ENCODE measurements around the gene AFF3. TPM values are rescaled to one million over a fixed set of nuclear protein-coding genes. Genes with fewer than 3 reads are reported as not detected.

Gene AFF3, protein sequence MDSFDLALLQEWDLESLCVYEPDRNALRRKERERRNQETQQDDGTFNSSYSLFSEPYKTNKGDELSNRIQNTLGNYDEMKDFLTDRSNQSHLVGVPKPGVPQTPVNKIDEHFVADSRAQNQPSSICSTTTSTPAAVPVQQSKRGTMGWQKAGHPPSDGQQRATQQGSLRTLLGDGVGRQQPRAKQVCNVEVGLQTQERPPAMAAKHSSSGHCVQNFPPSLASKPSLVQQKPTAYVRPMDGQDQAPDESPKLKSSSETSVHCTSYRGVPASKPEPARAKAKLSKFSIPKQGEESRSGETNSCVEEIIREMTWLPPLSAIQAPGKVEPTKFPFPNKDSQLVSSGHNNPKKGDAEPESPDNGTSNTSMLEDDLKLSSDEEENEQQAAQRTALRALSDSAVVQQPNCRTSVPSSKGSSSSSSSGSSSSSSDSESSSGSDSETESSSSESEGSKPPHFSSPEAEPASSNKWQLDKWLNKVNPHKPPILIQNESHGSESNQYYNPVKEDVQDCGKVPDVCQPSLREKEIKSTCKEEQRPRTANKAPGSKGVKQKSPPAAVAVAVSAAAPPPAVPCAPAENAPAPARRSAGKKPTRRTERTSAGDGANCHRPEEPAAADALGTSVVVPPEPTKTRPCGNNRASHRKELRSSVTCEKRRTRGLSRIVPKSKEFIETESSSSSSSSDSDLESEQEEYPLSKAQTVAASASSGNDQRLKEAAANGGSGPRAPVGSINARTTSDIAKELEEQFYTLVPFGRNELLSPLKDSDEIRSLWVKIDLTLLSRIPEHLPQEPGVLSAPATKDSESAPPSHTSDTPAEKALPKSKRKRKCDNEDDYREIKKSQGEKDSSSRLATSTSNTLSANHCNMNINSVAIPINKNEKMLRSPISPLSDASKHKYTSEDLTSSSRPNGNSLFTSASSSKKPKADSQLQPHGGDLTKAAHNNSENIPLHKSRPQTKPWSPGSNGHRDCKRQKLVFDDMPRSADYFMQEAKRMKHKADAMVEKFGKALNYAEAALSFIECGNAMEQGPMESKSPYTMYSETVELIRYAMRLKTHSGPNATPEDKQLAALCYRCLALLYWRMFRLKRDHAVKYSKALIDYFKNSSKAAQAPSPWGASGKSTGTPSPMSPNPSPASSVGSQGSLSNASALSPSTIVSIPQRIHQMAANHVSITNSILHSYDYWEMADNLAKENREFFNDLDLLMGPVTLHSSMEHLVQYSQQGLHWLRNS (N-terminal part only)
- total RNA-seq: 1 to 10 TPM; 4.6 to 9.6 (median 5.6) TPM
- 204 TPM for total RNA-seq (2013)

DNA sequence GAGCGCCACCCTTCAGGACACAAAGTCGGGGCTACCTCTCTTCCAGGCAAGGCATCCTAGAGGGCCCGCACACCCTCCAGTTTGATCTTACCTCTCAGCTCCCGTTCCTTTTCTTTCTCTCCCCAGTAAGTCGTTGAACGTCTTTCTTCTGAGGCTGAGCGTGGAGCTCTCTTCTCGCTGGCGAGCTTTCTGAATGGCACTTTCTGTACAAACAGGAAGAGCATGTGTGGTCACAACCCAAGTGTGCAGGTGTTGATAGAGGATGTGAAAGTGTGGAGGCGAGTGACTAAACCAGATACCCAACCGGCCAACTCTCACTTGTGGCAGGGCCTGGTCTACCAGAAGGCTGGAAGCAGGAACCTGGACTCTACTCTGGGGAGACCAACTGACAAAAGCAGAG, at the start of gene AFF3:
TSS of gene AFF3 (minus strand) at position 198 of the 400 bp plus-strand sequence. CDS start 38,136 bp downstream, outside the sequence.
- Histone ChIP-seq H3K27me3 (ENCODE audit: control insufficient read depth, insufficient read depth, low read length) (no peaks in the 10 kb centered on the region), H3K27ac (ENCODE audit: low read length) (peak within 1 kb of the TSS; percentile 46), H3K4me3 (ENCODE audit: low read length) (peak within 1 kb of the TSS; percentile 71), H3K4me1 (ENCODE audit: control insufficient read depth, insufficient read depth, low read length) (peaks cover 29% of the 10 kb centered on the region), H3K36me3 (ENCODE audit: control insufficient read depth, insufficient read depth, low read length) (no peaks in the 10 kb centered on the region), H3K9me3 (ENCODE audit: control insufficient read depth, insufficient read depth, low read length) (no peaks in the 10 kb centered on the region)
- ATAC-seq: peak; percentile 59 to 90 (median 63)
- intact Hi-C loops (cut with micrococcal nuclease): no loop called here
- DNase-seq: peak; percentile 26 to 61
- WGBS (ENCODE audit: insufficient coverage): 1% methylated on average over 11 of the region's 11 CpGs
- peak within 1 kb of the TSS; percentile 66 for H3K4me3 Mint-ChIP-seq
- H3K9me3 Mint-ChIP-seq: peaks cover 0 to 3% of the 10 kb centered on the region in 2 donors
- TF ChIP-seq, protein P1, sequence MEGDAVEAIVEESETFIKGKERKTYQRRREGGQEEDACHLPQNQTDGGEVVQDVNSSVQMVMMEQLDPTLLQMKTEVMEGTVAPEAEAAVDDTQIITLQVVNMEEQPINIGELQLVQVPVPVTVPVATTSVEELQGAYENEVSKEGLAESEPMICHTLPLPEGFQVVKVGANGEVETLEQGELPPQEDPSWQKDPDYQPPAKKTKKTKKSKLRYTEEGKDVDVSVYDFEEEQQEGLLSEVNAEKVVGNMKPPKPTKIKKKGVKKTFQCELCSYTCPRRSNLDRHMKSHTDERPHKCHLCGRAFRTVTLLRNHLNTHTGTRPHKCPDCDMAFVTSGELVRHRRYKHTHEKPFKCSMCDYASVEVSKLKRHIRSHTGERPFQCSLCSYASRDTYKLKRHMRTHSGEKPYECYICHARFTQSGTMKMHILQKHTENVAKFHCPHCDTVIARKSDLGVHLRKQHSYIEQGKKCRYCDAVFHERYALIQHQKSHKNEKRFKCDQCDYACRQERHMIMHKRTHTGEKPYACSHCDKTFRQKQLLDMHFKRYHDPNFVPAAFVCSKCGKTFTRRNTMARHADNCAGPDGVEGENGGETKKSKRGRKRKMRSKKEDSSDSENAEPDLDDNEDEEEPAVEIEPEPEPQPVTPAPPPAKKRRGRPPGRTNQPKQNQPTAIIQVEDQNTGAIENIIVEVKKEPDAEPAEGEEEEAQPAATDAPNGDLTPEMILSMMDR (IDR thresholded peaks at IDR 0.05): no peak
- peaks cover 19 to 45% of the 10 kb centered on the region in 2 donors for H3K4me1 Mint-ChIP-seq
- no peaks in the 10 kb centered on the region for H3K36me3 Mint-ChIP-seq
- H3K27me3 Mint-ChIP-seq (ENCODE audit: low read depth in 2 of 2): peaks cover 31 to 66% of the 10 kb centered on the region in 2 donors
- peak within 1 kb of the TSS in 1 of 2 donors; percentile 57 for H3K27ac Mint-ChIP-seq

DNA sequence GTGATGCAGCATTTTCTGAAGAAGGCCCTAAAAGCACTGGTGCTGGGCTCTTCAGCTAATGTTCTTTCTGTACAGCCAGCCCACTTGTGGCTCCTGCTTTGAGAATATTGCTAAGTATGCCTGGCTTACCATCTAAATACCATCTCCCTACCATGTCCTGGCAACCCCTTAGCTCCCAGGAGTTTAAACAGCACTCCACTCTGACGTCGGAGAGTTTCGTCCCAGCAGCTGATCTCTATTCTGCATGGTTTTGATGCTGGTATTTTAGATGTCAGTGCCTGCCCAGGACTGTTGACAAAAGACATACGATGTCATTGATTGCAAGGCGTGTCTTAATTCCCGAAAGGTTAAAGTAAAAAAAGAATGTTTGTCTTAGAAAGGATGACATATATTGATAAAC, 47.0 kb upstream of the AFF3 start:
- no peaks in the 10 kb centered on the region for H3K36me3 Mint-ChIP-seq
- Histone ChIP-seq H3K9me3 (ENCODE audit: control insufficient read depth, insufficient read depth, low read length) (no peaks in the 10 kb centered on the region), H3K36me3 (ENCODE audit: control insufficient read depth, insufficient read depth, low read length) (no peaks in the 10 kb centered on the region), H3K4me1 (ENCODE audit: control insufficient read depth, insufficient read depth, low read length) (peaks cover 7% of the 10 kb centered on the region), H3K4me3 (ENCODE audit: low read length) (no peak overlapping the region), H3K27me3 (ENCODE audit: control insufficient read depth, insufficient read depth, low read length) (no peaks in the 10 kb centered on the region), H3K27ac (ENCODE audit: low read length) (no peak overlapping the region)
- H3K27ac Mint-ChIP-seq: no peak overlapping the region
- intact Hi-C loops (cut with micrococcal nuclease): no loop called here
- H3K9me3 Mint-ChIP-seq: no peaks in the 10 kb centered on the region
- TF ChIP-seq, protein P1 (IDR thresholded peaks at IDR 0.05): no peak
- no peak overlapping the region for H3K4me3 Mint-ChIP-seq
- no peaks in the 10 kb centered on the region for H3K4me1 Mint-ChIP-seq
- DNase-seq: no peak
- WGBS (ENCODE audit: insufficient coverage): 98% methylated on average over 6 of the region's 6 CpGs
- peaks cover 0 to 6% of the 10 kb centered on the region in 2 donors for H3K27me3 Mint-ChIP-seq (ENCODE audit: low read depth in 2 of 2)
- no peak for ATAC-seq

DNA sequence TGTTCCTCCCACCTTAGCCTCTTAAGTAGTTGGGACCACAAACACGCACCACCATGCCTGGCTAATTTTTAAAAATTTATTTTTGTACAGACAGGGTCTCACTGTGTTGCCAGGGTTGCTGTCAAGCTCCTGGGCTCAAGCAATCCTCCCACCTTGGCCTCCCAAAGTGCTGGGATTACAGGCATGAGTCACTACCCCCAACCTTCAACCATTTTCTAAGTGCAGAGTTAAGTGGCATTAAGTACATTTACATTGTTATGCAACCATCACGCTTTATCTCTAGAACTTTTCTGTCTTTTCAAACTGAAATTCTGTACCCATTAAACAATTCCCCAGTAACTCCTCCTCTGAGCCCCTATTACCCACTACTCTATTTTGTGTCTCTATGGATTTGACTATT, 45.9 kb upstream of the AFF3 start:
- DNase-seq (no peak), ATAC-seq (no peak)
- H3K4me3 Mint-ChIP-seq: no peak overlapping the region
- Histone ChIP-seq H3K27ac (ENCODE audit: low read length) (no peak overlapping the region), H3K4me3 (ENCODE audit: low read length) (no peak overlapping the region), H3K27me3 (ENCODE audit: control insufficient read depth, insufficient read depth, low read length) (no peaks in the 10 kb centered on the region), H3K36me3 (ENCODE audit: control insufficient read depth, insufficient read depth, low read length) (no peaks in the 10 kb centered on the region), H3K9me3 (ENCODE audit: control insufficient read depth, insufficient read depth, low read length) (no peaks in the 10 kb centered on the region), H3K4me1 (ENCODE audit: control insufficient read depth, insufficient read depth, low read length) (peaks cover 7% of the 10 kb centered on the region)
- 84% methylated on average over 2 of the region's 2 CpGs for WGBS (ENCODE audit: insufficient coverage)
- no peaks in the 10 kb centered on the region for H3K4me1 Mint-ChIP-seq
- no peaks in the 10 kb centered on the region for H3K9me3 Mint-ChIP-seq
- no peaks in the 10 kb centered on the region for H3K36me3 Mint-ChIP-seq
- no peak overlapping the region for H3K27ac Mint-ChIP-seq
- peaks cover 0 to 6% of the 10 kb centered on the region in 2 donors for H3K27me3 Mint-ChIP-seq (ENCODE audit: low read depth in 2 of 2)
- TF ChIP-seq, protein P1 (IDR thresholded peaks at IDR 0.05): no peak
- intact Hi-C loops (cut with micrococcal nuclease): no loop called here

Data from natural killer cell (primary cell).